HL-60 (cell line): ENCODE results near the gene ARPC5.

Experiments
- CTCF ChIP-seq: IDR thresholded peaks from one replicate; pipeline ENCODE4 v1.5.1; 2011; ENCODE audit warnings: low read length, control low read depth, inconsistent platforms; ENCODE audit not compliant: insufficient read depth
- GABPA ChIP-seq: IDR thresholded peaks from 2 replicates; pipeline ENCODE4 v1.6.1; 2012; ENCODE audit warnings: low read depth
- POLR2AphosphoS5 ChIP-seq: IDR thresholded peaks from 2 replicates; pipeline ENCODE4 v1.6.1; 2012; ENCODE audit warnings: low read depth
- REST ChIP-seq: IDR thresholded peaks from 2 replicates; pipeline ENCODE4 v1.6.1; 2012; ENCODE audit warnings: low read depth; ENCODE audit not compliant: insufficient replicate concordance
- SPI1 ChIP-seq: IDR thresholded peaks from 2 replicates; pipeline ENCODE4 v1.6.1; 2012; ENCODE audit warnings: low read depth, mild to moderate bottlenecking, borderline replicate concordance

- no peak for TF ChIP-seq CTCF
- no peak for TF ChIP-seq POLR2AphosphoS5
- no peak for TF ChIP-seq GABPA
- TF ChIP-seq REST: no peak
- peak; percentile 32; the same call in 1 of the 2 replicates for TF ChIP-seq SPI1
Observed at GRCh38 chr1:183646776-183647175, 11.2 kb upstream of the ARPC5 start.
